ENCODE data around the gene DSCAML1.

Gene DSCAML1

DNA sequence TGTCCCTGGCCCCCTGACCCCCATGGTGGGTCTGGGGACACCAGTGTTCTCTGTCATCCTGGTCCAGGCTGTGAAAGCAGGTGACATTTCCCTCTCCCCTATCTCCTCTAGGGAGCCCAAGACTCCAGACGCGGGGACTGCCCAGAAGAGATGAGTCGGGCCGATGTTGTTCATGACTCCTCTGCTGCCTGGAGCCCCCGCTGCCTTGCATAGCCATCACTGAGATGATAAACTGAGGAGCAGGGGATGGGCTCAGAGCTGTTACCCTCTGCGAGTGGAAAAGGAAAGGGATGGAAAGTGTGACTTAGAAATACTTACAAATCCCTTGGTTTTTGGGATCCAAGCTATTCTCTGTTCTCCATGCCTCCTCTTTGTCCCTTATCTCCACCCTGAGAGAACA is 209.6 kb downstream of the DSCAML1 start:
- H3K27ac ChIP-seq (ENCODE audit: low read depth, low read length, poor library complexity, severe bottlenecking), result no peak overlapping the region
- H3K79me2 ChIP-seq (ENCODE audit: insufficient read depth, low read length), result no peaks in the 10 kb centered on the region
- no peaks in the 10 kb centered on the region for H3K4me1 ChIP-seq (ENCODE audit: insufficient read depth, low read length, severe bottlenecking)
- no peak overlapping the region for H3K4me2 ChIP-seq (ENCODE audit: low read length)
- no peaks in the 10 kb centered on the region for H3K9me2 ChIP-seq (ENCODE audit: low read depth, low read length)
- no peaks in the 10 kb centered on the region for H3F3A ChIP-seq (ENCODE audit: insufficient read depth, low read length)
- no peaks in the 10 kb centered on the region for H4K20me1 ChIP-seq (ENCODE audit: insufficient read depth, low read length)
- H2AFZ ChIP-seq (ENCODE audit: low read length), result no peak overlapping the region
- H3K27me3 ChIP-seq (ENCODE audit: insufficient read depth, low read length), result no peaks in the 10 kb centered on the region
- TF ChIP-seq EZH2 (IDR thresholded peaks at IDR 0.05; ENCODE audit: borderline replicate concordance, low read length), result no peak
- TF ChIP-seq CTCF (IDR thresholded peaks at IDR 0.05; ENCODE audit: low read length), result no peak
- H3K36me3 ChIP-seq (ENCODE audit: insufficient read depth, low read length), result no peaks in the 10 kb centered on the region
- H3K9ac ChIP-seq (ENCODE audit: low read length), result no peak overlapping the region
- H3K4me3 ChIP-seq (ENCODE audit: low read depth, low read length, poor library complexity, severe bottlenecking), result no peak overlapping the region
- H3K9me3 ChIP-seq (ENCODE audit: low read length), result no peaks in the 10 kb centered on the region

DNA sequence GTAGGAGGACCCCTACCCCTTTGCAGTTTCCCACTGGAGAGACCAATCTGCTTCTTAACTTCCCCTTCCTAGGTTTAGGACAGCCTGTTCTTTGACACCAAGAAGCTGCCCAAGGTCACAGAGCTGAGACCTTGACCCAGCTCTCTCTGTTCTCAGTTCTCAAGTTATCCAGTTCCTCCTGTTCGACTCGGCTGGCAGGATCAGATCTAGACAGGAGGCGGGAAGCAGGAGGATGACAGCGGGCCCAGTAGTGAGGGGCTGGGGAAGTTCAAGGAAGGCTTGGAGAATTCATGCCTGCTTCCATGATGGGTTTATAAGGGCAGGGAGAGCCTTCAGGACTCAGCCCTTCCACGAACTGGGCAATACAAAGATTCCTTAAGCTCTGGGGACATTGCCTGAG is 210.6 kb downstream of the DSCAML1 start:
- no peaks in the 10 kb centered on the region for H3K9me3 ChIP-seq (ENCODE audit: low read length)
- no peak overlapping the region for H3K4me2 ChIP-seq (ENCODE audit: low read length)
- no peak overlapping the region for H3K27ac ChIP-seq (ENCODE audit: low read depth, low read length, poor library complexity, severe bottlenecking)
- no peaks in the 10 kb centered on the region for H3K9me2 ChIP-seq (ENCODE audit: low read depth, low read length)
- TF ChIP-seq EZH2 (IDR thresholded peaks at IDR 0.05; ENCODE audit: borderline replicate concordance, low read length) (no peak), CTCF (IDR thresholded peaks at IDR 0.05; ENCODE audit: low read length) (no peak)
- no peaks in the 10 kb centered on the region for H3F3A ChIP-seq (ENCODE audit: insufficient read depth, low read length)
- H3K27me3 ChIP-seq (ENCODE audit: insufficient read depth, low read length), result no peaks in the 10 kb centered on the region
- H3K9ac ChIP-seq (ENCODE audit: low read length), result no peak overlapping the region
- H3K79me2 ChIP-seq (ENCODE audit: insufficient read depth, low read length), result no peaks in the 10 kb centered on the region
- no peaks in the 10 kb centered on the region for H3K36me3 ChIP-seq (ENCODE audit: insufficient read depth, low read length)
- H3K4me1 ChIP-seq (ENCODE audit: insufficient read depth, low read length, severe bottlenecking), result no peaks in the 10 kb centered on the region
- H2AFZ ChIP-seq (ENCODE audit: low read length), result no peak overlapping the region
- H4K20me1 ChIP-seq (ENCODE audit: insufficient read depth, low read length), result no peaks in the 10 kb centered on the region
- H3K4me3 ChIP-seq (ENCODE audit: low read depth, low read length, poor library complexity, severe bottlenecking), result no peak overlapping the region

DNA sequence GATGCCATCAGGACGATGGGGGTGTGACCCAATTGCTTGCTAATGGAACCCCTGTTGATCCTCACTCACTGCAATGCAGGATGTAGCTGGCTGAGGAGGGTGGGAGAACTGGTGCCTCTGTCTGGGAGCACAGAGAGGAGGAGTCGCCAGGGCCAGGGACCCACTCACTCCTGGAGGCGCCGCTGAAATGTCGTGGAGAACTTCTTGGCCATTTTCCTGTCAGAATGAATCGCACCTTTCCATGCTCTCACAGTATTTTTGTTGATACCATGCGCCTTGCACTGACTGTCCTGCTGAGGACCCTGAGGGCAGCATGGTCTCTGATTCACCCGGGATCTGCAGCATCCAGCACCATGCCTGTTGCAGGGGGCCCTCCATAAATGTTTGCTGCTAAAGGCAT is 211.4 kb downstream of the DSCAML1 start:
- Histone ChIP-seq H3K9me3 (ENCODE audit: low read length) (no peaks in the 10 kb centered on the region), H2AFZ (ENCODE audit: low read length) (no peak overlapping the region), H3F3A (ENCODE audit: insufficient read depth, low read length) (no peaks in the 10 kb centered on the region), H3K27me3 (ENCODE audit: insufficient read depth, low read length) (no peaks in the 10 kb centered on the region), H3K4me1 (ENCODE audit: insufficient read depth, low read length, severe bottlenecking) (no peaks in the 10 kb centered on the region), H4K20me1 (ENCODE audit: insufficient read depth, low read length) (no peaks in the 10 kb centered on the region), H3K4me2 (ENCODE audit: low read length) (no peak overlapping the region), H3K36me3 (ENCODE audit: insufficient read depth, low read length) (no peaks in the 10 kb centered on the region), H3K9ac (ENCODE audit: low read length) (no peak overlapping the region), H3K79me2 (ENCODE audit: insufficient read depth, low read length) (no peaks in the 10 kb centered on the region), H3K4me3 (ENCODE audit: low read depth, low read length, poor library complexity, severe bottlenecking) (no peak overlapping the region), H3K27ac (ENCODE audit: low read depth, low read length, poor library complexity, severe bottlenecking) (no peak overlapping the region), H3K9me2 (ENCODE audit: low read depth, low read length) (no peaks in the 10 kb centered on the region)
- TF ChIP-seq CTCF (IDR thresholded peaks at IDR 0.05; ENCODE audit: low read length) (no peak), EZH2 (IDR thresholded peaks at IDR 0.05; ENCODE audit: borderline replicate concordance, low read length) (no peak)

Measured in OCI-LY1 (cell line).